Measurements from ENCODE around the gene IGF1. TPM values are rescaled to one million over a fixed set of nuclear protein-coding genes. Genes with fewer than 3 reads are reported as not detected.

Gene IGF1
- total and polyA plus RNA-seq, 7 experiments from 2014 or later, result 0.30 to 1.5 (median 0.72) TPM; not detected in 3

GRCh38 chr12:102413396-102413795 is 67.0 kb downstream of the IGF1 start:
- Histone ChIP-seq H3K4me1 (ENCODE audit: control insufficient read depth in 2 of 2, insufficient read depth in 2 of 2, low read length in 2 of 2) (no peaks in the 10 kb centered on the region), H3K4me3 (ENCODE audit: low read length) (no peak overlapping the region), H3K9me3 (ENCODE audit: control insufficient read depth in 2 of 3, low read length in 3 of 3) (no peaks in the 10 kb centered on the region), H3K27me3 (ENCODE audit: control insufficient read depth in 2 of 2, insufficient read depth in 2 of 2, low read length in 2 of 2) (no peaks in the 10 kb centered on the region), H3K27ac (ENCODE audit: low read depth, low read length) (no peak overlapping the region), H3K36me3 (ENCODE audit: control insufficient read depth in 2 of 3, insufficient read depth in 3 of 3, low read length in 3 of 3) (no peaks in the 10 kb centered on the region)
- ChIA-PET POLR2A (no interaction called here), CTCF (no interaction called here)
- Mint-ChIP-seq H3K9me3 (peaks cover 0 to 8% (median 2%) of the 10 kb centered on the region in 11 donors), H3K36me3 (peaks cover 0 to 3% (median 0%) of the 10 kb centered on the region in 5 donors), H3K27me3 (peaks cover 0 to 21% (median 9%) of the 10 kb centered on the region in 5 donors), H3K4me1 (peaks cover 0 to 9% (median 0%) of the 10 kb centered on the region in 7 donors), H3K4me3 (no peak overlapping the region), H3K27ac (no peak overlapping the region)
- DNase-seq (no peak), ATAC-seq (no peak)
- intact Hi-C loops (cut with micrococcal nuclease), result no loop called here

- H3K4me3 Mint-ChIP-seq, result no peak overlapping the region
- H3K4me1 Mint-ChIP-seq, result peaks cover 0 to 9% (median 0%) of the 10 kb centered on the region in 7 donors
- H3K36me3 Mint-ChIP-seq, result peaks cover 0 to 3% (median 0%) of the 10 kb centered on the region in 5 donors
- ChIA-PET POLR2A (no interaction called here), CTCF (no interaction called here)
- H3K9me3 Mint-ChIP-seq, result peaks cover 0 to 7% (median 0%) of the 10 kb centered on the region in 11 donors
- H3K27me3 Mint-ChIP-seq, result peaks cover 4 to 17% (median 11%) of the 10 kb centered on the region in 5 donors
- intact Hi-C loops (cut with micrococcal nuclease), result no loop called here
- Histone ChIP-seq H3K27me3 (ENCODE audit: control insufficient read depth in 2 of 2, insufficient read depth in 2 of 2, low read length in 2 of 2) (no peaks in the 10 kb centered on the region), H3K27ac (ENCODE audit: low read depth, low read length) (no peak overlapping the region), H3K4me1 (ENCODE audit: control insufficient read depth in 2 of 2, insufficient read depth in 2 of 2, low read length in 2 of 2) (no peaks in the 10 kb centered on the region), H3K4me3 (ENCODE audit: low read length) (no peak overlapping the region), H3K36me3 (ENCODE audit: control insufficient read depth in 2 of 3, insufficient read depth in 3 of 3, low read length in 3 of 3) (no peaks in the 10 kb centered on the region), H3K9me3 (ENCODE audit: control insufficient read depth in 2 of 3, low read length in 3 of 3) (no peaks in the 10 kb centered on the region)
- DNase-seq (no peak), ATAC-seq (no peak)
- H3K27ac Mint-ChIP-seq, result no peak overlapping the region
These were observed 69.9 kb downstream of the IGF1 start for GRCh38 chr12:102410511-102410910.

GRCh38 chr12:102408487-102409297 is 71.7 kb downstream of the IGF1 start:
- peaks cover 0 to 9% (median 0%) of the 10 kb centered on the region in 7 donors for H3K4me1 Mint-ChIP-seq
- no peak overlapping the region for H3K27ac Mint-ChIP-seq
- Histone ChIP-seq H3K27ac (ENCODE audit: low read depth, low read length) (no peak overlapping the region), H3K9me3 (ENCODE audit: control insufficient read depth in 2 of 3, low read length in 3 of 3) (no peaks in the 10 kb centered on the region), H3K4me1 (ENCODE audit: control insufficient read depth in 2 of 2, insufficient read depth in 2 of 2, low read length in 2 of 2) (no peaks in the 10 kb centered on the region), H3K4me3 (ENCODE audit: low read length) (no peak overlapping the region), H3K36me3 (ENCODE audit: control insufficient read depth in 2 of 3, insufficient read depth in 3 of 3, low read length in 3 of 3) (no peaks in the 10 kb centered on the region), H3K27me3 (ENCODE audit: control insufficient read depth in 2 of 2, insufficient read depth in 2 of 2, low read length in 2 of 2) (no peaks in the 10 kb centered on the region)
- no peak for ATAC-seq
- intact Hi-C loops (cut with micrococcal nuclease), result no loop called here
- POLR2A ChIA-PET, result no interaction called here
- peaks cover 8 to 13% (median 11%) of the 10 kb centered on the region in 5 donors for H3K27me3 Mint-ChIP-seq
- H3K4me3 Mint-ChIP-seq, result no peak overlapping the region
- peaks cover 0 to 6% (median 0%) of the 10 kb centered on the region in 11 donors for H3K9me3 Mint-ChIP-seq
- H3K36me3 Mint-ChIP-seq, result peaks cover 0 to 3% (median 0%) of the 10 kb centered on the region in 5 donors
- DNase-seq, result no peak
- CTCF ChIA-PET, result no interaction called here

GRCh38 chr12:102407776-102408486 is 72.4 kb downstream of the IGF1 start:
- no peaks in the 10 kb centered on the region for H3K9me3 ChIP-seq (ENCODE audit: control insufficient read depth in 2 of 3, low read length in 3 of 3)
- peaks cover 8 to 11% (median 9%) of the 10 kb centered on the region in 5 donors for H3K27me3 Mint-ChIP-seq
- DNase-seq (no peak), ATAC-seq (no peak)
- intact Hi-C loops (cut with micrococcal nuclease), result no loop called here
- no peak overlapping the region for H3K4me3 Mint-ChIP-seq
- no peak overlapping the region for H3K4me3 ChIP-seq (ENCODE audit: low read length)
- H3K4me1 Mint-ChIP-seq, result peaks cover 0 to 9% (median 0%) of the 10 kb centered on the region in 7 donors
- peaks cover 0 to 6% (median 0%) of the 10 kb centered on the region in 11 donors for H3K9me3 Mint-ChIP-seq
- H3K4me1 ChIP-seq (ENCODE audit: control insufficient read depth in 2 of 2, insufficient read depth in 2 of 2, low read length in 2 of 2), result no peaks in the 10 kb centered on the region
- H3K27ac Mint-ChIP-seq, result no peak overlapping the region
- H3K27me3 ChIP-seq (ENCODE audit: control insufficient read depth in 2 of 2, insufficient read depth in 2 of 2, low read length in 2 of 2), result no peaks in the 10 kb centered on the region
- H3K27ac ChIP-seq (ENCODE audit: low read depth, low read length), result no peak overlapping the region
- H3K36me3 Mint-ChIP-seq, result peaks cover 0 to 3% (median 0%) of the 10 kb centered on the region in 5 donors
- ChIA-PET CTCF (no interaction called here), POLR2A (no interaction called here)
- H3K36me3 ChIP-seq (ENCODE audit: control insufficient read depth in 2 of 3, insufficient read depth in 3 of 3, low read length in 3 of 3), result no peaks in the 10 kb centered on the region

GRCh38 chr12:102406033-102406584 is 74.3 kb downstream of the IGF1 start:
- Histone ChIP-seq H3K4me3 (ENCODE audit: low read length) (no peak overlapping the region), H3K4me1 (ENCODE audit: control insufficient read depth in 2 of 2, insufficient read depth in 2 of 2, low read length in 2 of 2) (no peaks in the 10 kb centered on the region), H3K27ac (ENCODE audit: low read depth, low read length) (no peak overlapping the region), H3K9me3 (ENCODE audit: control insufficient read depth in 2 of 3, low read length in 3 of 3) (no peaks in the 10 kb centered on the region), H3K27me3 (ENCODE audit: control insufficient read depth in 2 of 2, insufficient read depth in 2 of 2, low read length in 2 of 2) (no peaks in the 10 kb centered on the region), H3K36me3 (ENCODE audit: control insufficient read depth in 2 of 3, insufficient read depth in 3 of 3, low read length in 3 of 3) (no peaks in the 10 kb centered on the region)
- ChIA-PET POLR2A (no interaction called here), CTCF (no interaction called here)
- H3K27ac Mint-ChIP-seq, result no peak overlapping the region
- H3K4me3 Mint-ChIP-seq, result no peak overlapping the region
- H3K27me3 Mint-ChIP-seq, result peaks cover 4 to 11% (median 8%) of the 10 kb centered on the region in 5 donors
- intact Hi-C loops (cut with micrococcal nuclease), result no loop called here
- peaks cover 0 to 9% (median 0%) of the 10 kb centered on the region in 7 donors for H3K4me1 Mint-ChIP-seq
- H3K36me3 Mint-ChIP-seq, result peaks cover 0 to 3% (median 0%) of the 10 kb centered on the region in 5 donors
- DNase-seq (no peak), ATAC-seq (no peak)
- H3K9me3 Mint-ChIP-seq, result peaks cover 0 to 6% (median 0%) of the 10 kb centered on the region in 11 donors

GRCh38 chr12:102401087-102401486 is 79.3 kb downstream of the IGF1 start:
- Histone ChIP-seq H3K36me3 (ENCODE audit: control insufficient read depth in 2 of 3, insufficient read depth in 3 of 3, low read length in 3 of 3) (no peaks in the 10 kb centered on the region), H3K4me1 (ENCODE audit: control insufficient read depth in 2 of 2, insufficient read depth in 2 of 2, low read length in 2 of 2) (no peaks in the 10 kb centered on the region), H3K4me3 (ENCODE audit: low read length) (no peak overlapping the region), H3K9me3 (ENCODE audit: control insufficient read depth in 2 of 3, low read length in 3 of 3) (no peaks in the 10 kb centered on the region), H3K27me3 (ENCODE audit: control insufficient read depth in 2 of 2, insufficient read depth in 2 of 2, low read length in 2 of 2) (no peaks in the 10 kb centered on the region), H3K27ac (ENCODE audit: low read depth, low read length) (no peak overlapping the region)
- no peaks in the 10 kb centered on the region for H3K4me1 Mint-ChIP-seq
- no peak for ATAC-seq
- ChIA-PET POLR2A (no interaction called here), CTCF (no interaction called here)
- no peak overlapping the region for H3K27ac Mint-ChIP-seq
- DNase-seq, result no peak
- peaks cover 0 to 20% (median 10%) of the 10 kb centered on the region in 5 donors for H3K27me3 Mint-ChIP-seq
- no peaks in the 10 kb centered on the region for H3K36me3 Mint-ChIP-seq
- peaks cover 0 to 4% (median 0%) of the 10 kb centered on the region in 11 donors for H3K9me3 Mint-ChIP-seq
- intact Hi-C loops (cut with micrococcal nuclease), result no loop called here
- H3K4me3 Mint-ChIP-seq, result no peak overlapping the region
